ENCODE results near the gene CYSTM1. TPM values are rescaled to one million over a fixed set of nuclear protein-coding genes. Genes with fewer than 3 reads are reported as not detected.

CYSTM1 gene
- total RNA-seq, 1 donor from 2014 or later: 93.3 TPM

GRCh38 chr5:140235791-140236551 lies 61.0 kb downstream of the CYSTM1 start:
- H3K9me3 ChIP-seq (replicated peaks): no peaks in the 10 kb centered on the region
- H3K4me1 ChIP-seq: peaks cover 43% of the 10 kb centered on the region
- TF ChIP-seq CTCF (IDR thresholded peaks at IDR 0.05; ENCODE audit: borderline replicate concordance): no peak
- no peak overlapping the region for H3K27ac ChIP-seq (replicated peaks)
- no peaks in the 10 kb centered on the region for H3K27me3 ChIP-seq (ENCODE audit: low read depth)
- intact Hi-C loops (cut with micrococcal nuclease): loop anchor here (10.0 kb wide), 1 partner anchor 61 kb away; the partner anchor contains the start of gene CYSTM1
- no peak for DNase-seq
- H3K4me3 ChIP-seq: no peak overlapping the region
- H3K36me3 ChIP-seq: no peaks in the 10 kb centered on the region

DNA sequence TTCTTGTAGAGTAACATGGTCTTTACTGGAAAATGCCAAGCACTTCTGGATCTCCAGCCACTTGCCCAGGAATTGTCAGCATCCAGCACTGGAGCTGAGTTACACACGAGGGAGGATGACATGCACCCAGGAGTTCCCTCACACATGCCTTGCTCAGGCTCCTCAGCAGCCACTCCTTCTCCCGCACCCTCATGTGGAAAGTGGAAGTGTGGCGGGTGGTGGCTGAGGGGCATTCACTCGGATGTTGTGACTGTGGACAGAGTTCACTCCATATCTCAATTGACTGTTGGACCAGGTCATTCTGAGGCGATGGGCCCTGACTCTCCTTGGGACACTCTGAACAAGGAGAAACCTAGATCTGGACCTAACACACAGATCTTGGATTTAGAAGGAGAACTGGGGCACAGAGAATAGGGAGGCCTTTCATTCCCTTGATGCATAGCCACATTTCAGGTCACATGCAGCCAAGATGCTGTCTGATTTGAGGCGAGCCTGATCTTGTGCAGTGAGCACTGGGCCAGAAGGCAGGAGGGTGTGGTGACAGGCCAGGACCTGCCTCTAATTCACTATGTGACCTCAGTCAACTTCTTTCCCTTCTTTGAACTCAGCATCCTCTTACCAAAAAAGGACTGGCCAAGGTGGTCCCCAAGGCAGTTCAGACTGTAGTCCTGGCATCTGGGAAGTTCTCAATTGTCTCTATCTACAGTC lies 62.1 kb downstream of the CYSTM1 start:
- H3K9me3 ChIP-seq (replicated peaks): no peaks in the 10 kb centered on the region
- intact Hi-C loops (cut with micrococcal nuclease): loop anchor here (10.0 kb wide), 1 partner anchor 62 kb away; the partner anchor contains the start of gene CYSTM1
- no peak for TF ChIP-seq CTCF (IDR thresholded peaks at IDR 0.05; ENCODE audit: borderline replicate concordance)
- no peak overlapping the region for H3K27ac ChIP-seq (replicated peaks)
- no peak overlapping the region for H3K4me3 ChIP-seq
- H3K4me1 ChIP-seq: peaks cover 53% of the 10 kb centered on the region
- H3K36me3 ChIP-seq: no peaks in the 10 kb centered on the region
- no peak for DNase-seq
- H3K27me3 ChIP-seq (ENCODE audit: low read depth): no peaks in the 10 kb centered on the region

GRCh38 chr5:140238756-140239155 lies 63.8 kb downstream of the CYSTM1 start:
- Histone ChIP-seq H3K27ac (replicated peaks) (no peak overlapping the region), H3K4me3 (no peak overlapping the region), H3K36me3 (peaks cover 1% of the 10 kb centered on the region), H3K4me1 (peaks cover 64% of the 10 kb centered on the region), H3K9me3 (replicated peaks) (no peaks in the 10 kb centered on the region), H3K27me3 (ENCODE audit: low read depth) (no peaks in the 10 kb centered on the region)
- no peak for TF ChIP-seq CTCF (IDR thresholded peaks at IDR 0.05; ENCODE audit: borderline replicate concordance)
- intact Hi-C loops (cut with micrococcal nuclease): loop anchor here (10.0 kb wide), 1 partner anchor 64 kb away; the partner anchor contains the start of gene CYSTM1
- no peak for DNase-seq

- intact Hi-C loops (cut with micrococcal nuclease): loop anchor here (10.0 kb wide), 1 partner anchor 65 kb away; the partner anchor contains the start of gene CYSTM1
- peaks cover 68% of the 10 kb centered on the region for H3K4me1 ChIP-seq
- no peak for DNase-seq
- no peak for TF ChIP-seq CTCF (IDR thresholded peaks at IDR 0.05; ENCODE audit: borderline replicate concordance)
- H3K4me3 ChIP-seq: no peak overlapping the region
- no peak overlapping the region for H3K27ac ChIP-seq (replicated peaks)
- no peaks in the 10 kb centered on the region for H3K27me3 ChIP-seq (ENCODE audit: low read depth)
- H3K9me3 ChIP-seq (replicated peaks): no peaks in the 10 kb centered on the region
- peaks cover 3% of the 10 kb centered on the region for H3K36me3 ChIP-seq
These were observed 64.5 kb downstream of the CYSTM1 start for GRCh38 chr5:140239461-140239860.

- H3K4me1 ChIP-seq: peaks cover 75% of the 10 kb centered on the region
- no peaks in the 10 kb centered on the region for H3K9me3 ChIP-seq (replicated peaks)
- peak; percentile 61 for DNase-seq
- intact Hi-C loops (cut with micrococcal nuclease): loop anchor here (5.0 to 10.0 kb wide), 2 partner anchors 65 to 112 kb away; partner anchors contain the start of gene CYSTM1
- no peak overlapping the region for H3K4me3 ChIP-seq
- peak; percentile 79 for TF ChIP-seq CTCF (IDR thresholded peaks at IDR 0.05; ENCODE audit: borderline replicate concordance)
- H3K27me3 ChIP-seq (ENCODE audit: low read depth): no peaks in the 10 kb centered on the region
- H3K36me3 ChIP-seq: peaks cover 7% of the 10 kb centered on the region
- peak overlapping the region; percentile 92 for H3K27ac ChIP-seq (replicated peaks)
These were observed 65.1 kb downstream of the CYSTM1 start for GRCh38 chr5:140239939-140240700.

Data from left ventricle myocardium inferior (tissue), 1 donor.